A549 (cell line): ENCODE measurements around the gene GRM4. TPM values are rescaled to one million over a fixed set of nuclear protein-coding genes. Genes with fewer than 3 reads are reported as not detected.

Source experiments
- ATAC-seq, 2 experiments: fragments of 200-7000 bp in 1 of 2; fragments of >200 bp in 1 of 2; cut with Nextera tagmentation in 1 of 2; cut with Tn5 transposase in 1 of 2; 3 replicates each; pipeline versions ENCODE4 v1.8.0 to v1.9.1; 2018 to 2020; ENCODE audit warnings: mild to moderate bottlenecking in 1 of 2, moderate library complexity in 1 of 2
- CTCF ChIA-PET: fragments of 300-600 bp; sonication (Branson Sonifier 250); formaldehyde crosslinking; extraction: SDS; loops from one replicate; lab custom pipeline; 2021; ENCODE audit warnings: antibody characterized with exemption, inconsistent platforms; lab: Yijun Ruan, JAX
- POLR2A ChIA-PET: fragments of 350-600 bp; formaldehyde crosslinking; extraction: SDS; loops from one replicate; lab custom pipeline; 2021; ENCODE audit warnings: antibody characterized with exemption, inconsistent platforms; lab: Yijun Ruan, JAX
- DNase-seq, 2 experiments: peaks; one replicate each; pipeline versions ENCODE4 v3.0.0 to v3.0.0-alpha.2; 2011 to 2016; ENCODE audit warnings: low read depth in 1 of 2, low spot score in 1 of 2
- FAIRE-seq: peaks from 2 replicates; lab custom pipeline; 2011; peaks lifted over from hg19 to GRCh38; lab: Jason Lieb, UNC
- H3K27ac ChIP-seq, 2 experiments: fragments of >200 bp; sonication (Bioruptor Twin); formaldehyde crosslinking; 3 replicates each; pipeline ENCODE4 v1.5.1; 2016 to 2017
- H3K4me1 ChIP-seq: fragments of >200 bp; sonication (Bioruptor Twin); formaldehyde crosslinking; 3 replicates; pipeline ENCODE4 v1.6.1; 2016
- H3K4me2 ChIP-seq: fragments of >200 bp; sonication (Bioruptor Twin); formaldehyde crosslinking; 3 replicates; pipeline ENCODE4 v1.6.1; 2016
- H3K4me3 ChIP-seq: fragments of >200 bp; sonication (Bioruptor Twin); formaldehyde crosslinking; 3 replicates; pipeline ENCODE4 v1.5.1; 2016
- H3K9me3 ChIP-seq: fragments of >200 bp; sonication (Bioruptor Twin); formaldehyde crosslinking; 3 replicates; pipeline ENCODE4 v1.6.1; 2016
- BHLHE40 ChIP-seq: IDR thresholded peaks from 2 replicates; pipeline ENCODE4 v1.6.1; 2012; ENCODE audit warnings: low read depth, low read length, inconsistent platforms
- CBX8 ChIP-seq: fragments of 200-600 bp; sonication (generic); IDR thresholded peaks from 2 replicates; pipeline ENCODE4 v1.6.1; 2016
- CEBPB ChIP-seq, 2 experiments: fragments of >200 bp in 1 of 2; sonication (Bioruptor Twin) in 1 of 2; formaldehyde crosslinking in 1 of 2; IDR thresholded peaks; 2 replicates each; pipeline ENCODE4 v1.6.1; 2012 to 2016
- EHMT2 ChIP-seq: fragments of 200-600 bp; sonication (generic); IDR thresholded peaks from 2 replicates; pipeline ENCODE4 v1.6.1; 2016; ENCODE audit warnings: antibody characterized with exemption, low read depth, mild to moderate bottlenecking, moderate library complexity
- FOSB ChIP-seq: fragments of 250-450 bp; sonication (Bioruptor Pico); IDR thresholded peaks from 2 replicates; pipeline ENCODE4 v1.5.0; 2020; ENCODE audit warnings: mild to moderate bottlenecking, moderate library complexity
- FOXS1 ChIP-seq: fragments of 250-450 bp; sonication (Bioruptor Pico); IDR thresholded peaks from 2 replicates; pipeline ENCODE4 v1.5.0; 2020; ENCODE audit warnings: mild to moderate bottlenecking, moderate library complexity
- GATA3 ChIP-seq: IDR thresholded peaks from 2 replicates; pipeline ENCODE4 v1.6.1; 2012; ENCODE audit warnings: borderline replicate concordance
- HEYL ChIP-seq: fragments of 250-450 bp; sonication (Bioruptor Pico); IDR thresholded peaks from 2 replicates; pipeline ENCODE4 v1.8.0; 2021; ENCODE audit warnings: mild to moderate bottlenecking, moderate library complexity
- HOXB13 ChIP-seq: fragments of 250-450 bp; sonication (Bioruptor Pico); IDR thresholded peaks from 2 replicates; pipeline ENCODE4 v1.5.0; 2020; ENCODE audit warnings: low read depth, mild to moderate bottlenecking, moderate library complexity
- JUN ChIP-seq, 2 experiments: fragments of >200 bp; sonication (Bioruptor Twin); formaldehyde crosslinking; IDR thresholded peaks; 2 replicates in 1 of 2; 3 replicates in 1 of 2; pipeline ENCODE4 v1.6.1; 2016 to 2017
- KDM1A ChIP-seq: fragments of 200-600 bp; sonication (generic); IDR thresholded peaks from 2 replicates; pipeline ENCODE4 v1.6.1; 2016; ENCODE audit warnings: low read depth, mild to moderate bottlenecking
- MAFK ChIP-seq: fragments of 450-650 bp; IDR thresholded peaks from 2 replicates; pipeline ENCODE4 v1.6.1; 2014; ENCODE audit not compliant: partially characterized antibody
- MAZ ChIP-seq: fragments of 150-350 bp; IDR thresholded peaks from 2 replicates; pipeline ENCODE4 v1.6.1; 2014; ENCODE audit warnings: antibody characterized with exemption, low read depth, low read length, borderline replicate concordance
- NFE2L2 ChIP-seq: fragments of 150-350 bp; conservative IDR thresholded peaks from 2 replicates; pipeline ENCODE4 v1.6.1; 2014; ENCODE audit warnings: low read length
- NPAS2 ChIP-seq: fragments of 250-450 bp; sonication (Bioruptor Pico); IDR thresholded peaks from 2 replicates; pipeline ENCODE4 v1.8.0; 2022; ENCODE audit warnings: mild to moderate bottlenecking, moderate library complexity, borderline replicate concordance
- NR3C1 ChIP-seq: fragments of >200 bp; sonication (Bioruptor Twin); formaldehyde crosslinking; IDR thresholded peaks from 3 replicates; pipeline ENCODE4 v1.6.1; 2017
- PHF8 ChIP-seq: fragments of 200-600 bp; sonication (generic); IDR thresholded peaks from 2 replicates; pipeline ENCODE4 v1.6.1; 2016; ENCODE audit warnings: low read depth, mild to moderate bottlenecking, antibody characterized with exemption, moderate library complexity, borderline replicate concordance
- POLR2A ChIP-seq: IDR thresholded peaks from 2 replicates; pipeline ENCODE4 v1.6.1; 2012; ENCODE audit warnings: mild to moderate bottlenecking, low read length
- POLR2AphosphoS2 ChIP-seq: conservative IDR thresholded peaks from 2 replicates; pipeline ENCODE4 v1.6.1; 2012; ENCODE audit warnings: low read length, improper control_type of control experiment, inconsistent platforms
- RCOR1 ChIP-seq: fragments of 150-350 bp; IDR thresholded peaks from 2 replicates; pipeline ENCODE4 v1.6.1; 2014; ENCODE audit warnings: antibody characterized with exemption, low read length, low read depth
- USF2 ChIP-seq: fragments of 450-650 bp; IDR thresholded peaks from 2 replicates; pipeline ENCODE4 v1.6.1; 2014; ENCODE audit warnings: antibody characterized with exemption
- ZFP36 ChIP-seq: fragments of 450-650 bp; IDR thresholded peaks from 2 replicates; pipeline ENCODE4 v1.6.1; 2014; ENCODE audit warnings: borderline replicate concordance; ENCODE audit not compliant: partially characterized antibody
- WGBS: methylation state at CpG from one replicate; pipeline ENCODE4 v1.1.6; 2017; ENCODE audit errors: missing lambda C conversion rate; 5-methylcytosine and 5-hydroxymethylcytosine counted together
- polyA plus RNA-seq, 4 experiments: library from polyadenylated mRNA; depleted of rRNA in 3 of 4; stranded (reverse); fragments of >200 nt; fragmentation: RNase III in 1 of 4; extraction: RNeasy Plus Mini Kit Qiagen cat#74134 plus additional on column Dnase treatment in 1 of 4; gene quantifications; 2 replicates in 3 of 4; 3 replicates in 1 of 4; pipeline ENCODE4 v1.2.3, GENCODE V29; 2011 to 2017
- TF ChIP-seq, protein P1 (sequence below): fragments of 200-600 bp; sonication (generic); IDR thresholded peaks from 2 replicates; pipeline ENCODE4 v1.6.1; 2016; ENCODE audit warnings: antibody characterized with exemption, mild to moderate bottlenecking, moderate library complexity

The GRM4 gene
- polyA plus RNA-seq, 2 of the 4 experiments (the other 2 are of a cell fraction): 0.05 TPM

DNA sequence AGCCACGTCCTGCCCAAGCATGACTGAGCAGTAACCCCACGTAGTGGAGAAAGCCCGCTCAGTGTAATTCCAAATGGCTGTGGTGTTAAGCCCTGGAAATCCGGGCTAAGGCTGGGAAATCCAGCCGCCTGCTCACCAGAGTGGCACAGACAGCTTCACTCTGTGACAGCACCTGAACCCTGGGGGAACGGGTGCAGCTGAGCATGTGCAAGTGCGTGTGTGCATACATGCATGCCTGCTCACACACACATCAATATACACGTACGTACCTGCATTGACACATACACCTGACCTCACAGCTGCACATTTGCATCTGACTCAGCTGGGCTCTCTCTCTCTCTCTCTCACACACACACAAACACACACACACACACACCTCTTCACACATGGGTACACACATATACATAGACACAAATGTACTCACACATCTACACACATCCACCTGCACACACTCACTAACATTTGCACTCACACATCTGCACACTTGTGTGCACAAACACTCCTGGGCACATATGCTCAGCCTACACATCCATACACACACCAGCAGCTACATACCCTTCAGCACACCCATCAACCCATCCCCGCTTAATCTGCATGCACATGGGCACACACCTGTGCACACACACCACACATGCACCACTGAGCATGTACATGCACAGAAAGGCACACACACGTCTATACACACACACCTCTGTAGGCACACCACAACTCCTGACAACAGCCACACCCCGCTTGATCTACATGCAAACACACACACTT, 114.1 kb downstream of the GRM4 start:
- 57% methylated on average over 9 of the region's 12 CpGs for WGBS
- ChIA-PET CTCF (interaction anchor here (1.6 to 8.0 kb wide), 3 partner anchors 13 to 260 kb away, joined by 3 to 123 read pairs (median 6); no protein-coding TSS in a partner anchor), POLR2A (interaction anchor here (0.5 kb wide), 1 partner anchor 411 kb away, joined by 3 read pairs; the partner anchor contains the start of gene ITPR3)
- ATAC-seq (no peak), FAIRE-seq (no peak), DNase-seq (no peak)
- Histone ChIP-seq H3K27ac (no peak overlapping the region), H3K4me3 (no peak overlapping the region), H3K4me1 (no peaks in the 10 kb centered on the region), H3K9me3 (no peaks in the 10 kb centered on the region), H3K4me2 (no peak overlapping the region)
- TF ChIP-seq BHLHE40: no peak
- no peak for TF ChIP-seq KDM1A
- TF ChIP-seq JUN (IDR thresholded peaks at IDR 0.05): no peak
- no peak for TF ChIP-seq USF2
- TF ChIP-seq ZFP36: no peak
- TF ChIP-seq POLR2A: no peak
- TF ChIP-seq CBX8: no peak
- no peak for TF ChIP-seq MAFK
- TF ChIP-seq MAZ: no peak
- TF ChIP-seq FOXS1 (CRISPR knock-in tag): no peak

GRCh38 chr6:34030831-34031624, 114.9 kb downstream of the GRM4 start:
- ATAC-seq (no peak), FAIRE-seq (no peak), DNase-seq (no peak)
- TF ChIP-seq RCOR1: no peak
- no peak for TF ChIP-seq NPAS2
- no peak for TF ChIP-seq CEBPB (IDR thresholded peaks at IDR 0.05)
- no peak for TF ChIP-seq POLR2A
- TF ChIP-seq PHF8: no peak
- no peak for TF ChIP-seq MAZ
- TF ChIP-seq NFE2L2: no peak
- no peak for TF ChIP-seq FOSB
- no peak for TF ChIP-seq NR3C1
- TF ChIP-seq, protein P1, sequence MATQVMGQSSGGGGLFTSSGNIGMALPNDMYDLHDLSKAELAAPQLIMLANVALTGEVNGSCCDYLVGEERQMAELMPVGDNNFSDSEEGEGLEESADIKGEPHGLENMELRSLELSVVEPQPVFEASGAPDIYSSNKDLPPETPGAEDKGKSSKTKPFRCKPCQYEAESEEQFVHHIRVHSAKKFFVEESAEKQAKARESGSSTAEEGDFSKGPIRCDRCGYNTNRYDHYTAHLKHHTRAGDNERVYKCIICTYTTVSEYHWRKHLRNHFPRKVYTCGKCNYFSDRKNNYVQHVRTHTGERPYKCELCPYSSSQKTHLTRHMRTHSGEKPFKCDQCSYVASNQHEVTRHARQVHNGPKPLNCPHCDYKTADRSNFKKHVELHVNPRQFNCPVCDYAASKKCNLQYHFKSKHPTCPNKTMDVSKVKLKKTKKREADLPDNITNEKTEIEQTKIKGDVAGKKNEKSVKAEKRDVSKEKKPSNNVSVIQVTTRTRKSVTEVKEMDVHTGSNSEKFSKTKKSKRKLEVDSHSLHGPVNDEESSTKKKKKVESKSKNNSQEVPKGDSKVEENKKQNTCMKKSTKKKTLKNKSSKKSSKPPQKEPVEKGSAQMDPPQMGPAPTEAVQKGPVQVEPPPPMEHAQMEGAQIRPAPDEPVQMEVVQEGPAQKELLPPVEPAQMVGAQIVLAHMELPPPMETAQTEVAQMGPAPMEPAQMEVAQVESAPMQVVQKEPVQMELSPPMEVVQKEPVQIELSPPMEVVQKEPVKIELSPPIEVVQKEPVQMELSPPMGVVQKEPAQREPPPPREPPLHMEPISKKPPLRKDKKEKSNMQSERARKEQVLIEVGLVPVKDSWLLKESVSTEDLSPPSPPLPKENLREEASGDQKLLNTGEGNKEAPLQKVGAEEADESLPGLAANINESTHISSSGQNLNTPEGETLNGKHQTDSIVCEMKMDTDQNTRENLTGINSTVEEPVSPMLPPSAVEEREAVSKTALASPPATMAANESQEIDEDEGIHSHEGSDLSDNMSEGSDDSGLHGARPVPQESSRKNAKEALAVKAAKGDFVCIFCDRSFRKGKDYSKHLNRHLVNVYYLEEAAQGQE: no peak
- no peak for TF ChIP-seq POLR2AphosphoS2
- TF ChIP-seq HEYL (CRISPR knock-in tag): no peak
- TF ChIP-seq ZFP36: no peak
- no peak for TF ChIP-seq BHLHE40
- TF ChIP-seq FOXS1 (CRISPR knock-in tag): no peak
- no peak for TF ChIP-seq GATA3
- TF ChIP-seq EHMT2: no peak
- TF ChIP-seq HOXB13 (CRISPR knock-in tag): no peak
- POLR2A ChIA-PET: interaction anchor here (0.5 kb wide), 1 partner anchor 410 kb away, joined by 3 read pairs; the partner anchor contains the start of gene ITPR3
- no peaks in the 10 kb centered on the region for H3K9me3 ChIP-seq
- CTCF ChIA-PET: interaction anchor here (1.2 to 8.0 kb wide), 2 partner anchors 255 to 259 kb away, joined by 3 to 123 read pairs; no protein-coding TSS in a partner anchor
- no peaks in the 10 kb centered on the region for H3K4me1 ChIP-seq
- no peak overlapping the region for H3K4me2 ChIP-seq
- no peak overlapping the region for H3K27ac ChIP-seq
- WGBS: 90% methylated on average over 2 of the region's 9 CpGs
- no peak overlapping the region for H3K4me3 ChIP-seq
